ENCODE measurements around the gene RELA. TPM values are rescaled to one million over a fixed set of nuclear protein-coding genes. Genes with fewer than 3 reads are reported as not detected.

RELA gene
- total and polyA plus RNA-seq, 2 of the 4 experiments (the other 2 are of a cell fraction), result 8.6 to 53.0 TPM

- TF ChIP-seq CHD1 (IDR thresholded peaks at IDR 0.05; ENCODE audit: low read depth, low read length) (no peak), MAFK (IDR thresholded peaks at IDR 0.05; ENCODE audit: low read depth, low read length) (no peak), NFE2L2 (IDR thresholded peaks at IDR 0.05; ENCODE audit: low read depth, low read length) (no peak), MXI1 (IDR thresholded peaks at IDR 0.05; ENCODE audit: borderline replicate concordance, low read depth, low read length) (no peak), FOS (IDR thresholded peaks at IDR 0.05; ENCODE audit: low read depth, low read length) (no peak), CEBPB (IDR thresholded peaks at IDR 0.05; ENCODE audit: low read depth, low read length) (no peak), SMC3 (IDR thresholded peaks at IDR 0.05; ENCODE audit: low read depth, low read length) (no peak)
Observed at GRCh38 chr11:65650547-65651338, 12.0 kb downstream of the RELA start (continued).
